ENCODE data around the gene LAMC1. TPM values are rescaled to one million over a fixed set of nuclear protein-coding genes. Genes with fewer than 3 reads are reported as not detected.
A peak's percentile ranks its signal among the peaks of the same experiment; 100 is the strongest.

The LAMC1 gene
- total RNA-seq, 2 experiments from 2014 or later, result 0.42 to 0.66 TPM

- Mint-ChIP-seq H3K9me3 (no peaks in the 10 kb centered on the region), H3K36me3 (no peaks in the 10 kb centered on the region), H3K4me3 (no peak overlapping the region), H3K27me3 (peaks cover 3% of the 10 kb centered on the region), H3K27ac (no peak overlapping the region), H3K4me1 (peaks cover 10% of the 10 kb centered on the region)
- no peak for DNase-seq
Measured at GRCh38 chr1:183179033-183179432, 155.8 kb downstream of the LAMC1 start.

- Mint-ChIP-seq H3K9me3 (no peaks in the 10 kb centered on the region), H3K27ac (no peak overlapping the region), H3K36me3 (no peaks in the 10 kb centered on the region), H3K4me3 (no peak overlapping the region), H3K4me1 (peaks cover 10% of the 10 kb centered on the region), H3K27me3 (peaks cover 3% of the 10 kb centered on the region)
- DNase-seq, result no peak
Measured at GRCh38 chr1:183180218-183180617, 157.0 kb downstream of the LAMC1 start.

- Mint-ChIP-seq H3K9me3 (no peaks in the 10 kb centered on the region), H3K4me3 (no peak overlapping the region), H3K4me1 (peaks cover 10% of the 10 kb centered on the region), H3K27me3 (peaks cover 7% of the 10 kb centered on the region), H3K36me3 (no peaks in the 10 kb centered on the region), H3K27ac (no peak overlapping the region)
- peak; percentile 19 for DNase-seq
Measured at GRCh38 chr1:183180634-183181056, 157.4 kb downstream of the LAMC1 start.

GRCh38 chr1:183185941-183186490 is 162.8 kb downstream of the LAMC1 start, which contains the start of gene LAMC2:
Gene LAMC2 (plus strand): TSS chr1:183186264. CDS start chr1:183186353, 89 bp downstream.
- Mint-ChIP-seq H3K4me1 (peaks cover 4% of the 10 kb centered on the region), H3K4me3 (peak within 1 kb of the TSS; percentile 23), H3K9me3 (no peaks in the 10 kb centered on the region), H3K27ac (no peak within 1 kb of the TSS), H3K27me3 (peaks cover 30% of the 10 kb centered on the region), H3K36me3 (no peaks in the 10 kb centered on the region)
- DNase-seq, result peak; percentile 24

GRCh38 chr1:183186841-183187240 is 163.6 kb downstream of the LAMC1 start:
- H3K27me3 Mint-ChIP-seq, result peaks cover 30% of the 10 kb centered on the region
- H3K27ac Mint-ChIP-seq, result no peak overlapping the region
- no peak overlapping the region for H3K4me3 Mint-ChIP-seq
- H3K36me3 Mint-ChIP-seq, result no peaks in the 10 kb centered on the region
- H3K4me1 Mint-ChIP-seq, result peaks cover 3% of the 10 kb centered on the region
- DNase-seq, result no peak
- H3K9me3 Mint-ChIP-seq, result no peaks in the 10 kb centered on the region

- Mint-ChIP-seq H3K4me1 (peaks cover 3% of the 10 kb centered on the region), H3K27me3 (peaks cover 29% of the 10 kb centered on the region), H3K4me3 (no peak overlapping the region), H3K9me3 (no peaks in the 10 kb centered on the region), H3K27ac (no peak overlapping the region), H3K36me3 (no peaks in the 10 kb centered on the region)
- no peak for DNase-seq
Measured at GRCh38 chr1:183188240-183188639, 165.0 kb downstream of the LAMC1 start.

- DNase-seq, result no peak
- peaks cover 12% of the 10 kb centered on the region for H3K4me1 Mint-ChIP-seq
- H3K36me3 Mint-ChIP-seq, result no peaks in the 10 kb centered on the region
- no peak overlapping the region for H3K4me3 Mint-ChIP-seq
- no peaks in the 10 kb centered on the region for H3K9me3 Mint-ChIP-seq
- H3K27me3 Mint-ChIP-seq, result peaks cover 14% of the 10 kb centered on the region
- no peak overlapping the region for H3K27ac Mint-ChIP-seq
Measured at GRCh38 chr1:183191833-183192232, 168.6 kb downstream of the LAMC1 start.

GRCh38 chr1:183193963-183194525 is 170.8 kb downstream of the LAMC1 start:
- Mint-ChIP-seq H3K36me3 (no peaks in the 10 kb centered on the region), H3K27me3 (peaks cover 14% of the 10 kb centered on the region), H3K4me3 (no peak overlapping the region), H3K27ac (no peak overlapping the region), H3K4me1 (peaks cover 12% of the 10 kb centered on the region), H3K9me3 (no peaks in the 10 kb centered on the region)
- no peak for DNase-seq

- peak; percentile 29 for DNase-seq
- peaks cover 12% of the 10 kb centered on the region for H3K4me1 Mint-ChIP-seq
- H3K36me3 Mint-ChIP-seq, result no peaks in the 10 kb centered on the region
- peaks cover 14% of the 10 kb centered on the region for H3K27me3 Mint-ChIP-seq
- H3K27ac Mint-ChIP-seq, result no peak overlapping the region
- no peaks in the 10 kb centered on the region for H3K9me3 Mint-ChIP-seq
- H3K4me3 Mint-ChIP-seq, result no peak overlapping the region
Measured at GRCh38 chr1:183194527-183195141, 171.4 kb downstream of the LAMC1 start.

GRCh38 chr1:183195142-183195574 is 171.9 kb downstream of the LAMC1 start:
- peaks cover 14% of the 10 kb centered on the region for H3K27me3 Mint-ChIP-seq
- no peak overlapping the region for H3K27ac Mint-ChIP-seq
- DNase-seq, result no peak
- H3K36me3 Mint-ChIP-seq, result no peaks in the 10 kb centered on the region
- no peak overlapping the region for H3K4me3 Mint-ChIP-seq
- H3K9me3 Mint-ChIP-seq, result no peaks in the 10 kb centered on the region
- H3K4me1 Mint-ChIP-seq, result peaks cover 12% of the 10 kb centered on the region

Other genes with a start within 250 kb of the LAMC1 start
- gene NPL, start 233.6 kb upstream of the LAMC1 start, total RNA-seq, result 1 to 10 TPM; 4.7 to 5.4 TPM
- gene DHX9, start 184.1 kb upstream of the LAMC1 start, total RNA-seq, result 100 to 1,000 TPM; 310 to 318 TPM
- not detected for gene SHCBP1L, start 70.3 kb upstream of the LAMC1 start, total RNA-seq
- not detected for gene LAMC2, start 162.8 kb downstream of the LAMC1 start, total RNA-seq

All from activated naive CD8-positive, alpha-beta T cell treated with anti-CD3 and anti-CD28 coated beads for 36 hours (primary cell).